ENCODE measurements around the gene PTP4A1. TPM values are rescaled to one million over a fixed set of nuclear protein-coding genes. Genes with fewer than 3 reads are reported as not detected.

The PTP4A1 gene
- total RNA-seq, 2 experiments from 2014 or later, result 86.6 to 87.0 TPM

DNA sequence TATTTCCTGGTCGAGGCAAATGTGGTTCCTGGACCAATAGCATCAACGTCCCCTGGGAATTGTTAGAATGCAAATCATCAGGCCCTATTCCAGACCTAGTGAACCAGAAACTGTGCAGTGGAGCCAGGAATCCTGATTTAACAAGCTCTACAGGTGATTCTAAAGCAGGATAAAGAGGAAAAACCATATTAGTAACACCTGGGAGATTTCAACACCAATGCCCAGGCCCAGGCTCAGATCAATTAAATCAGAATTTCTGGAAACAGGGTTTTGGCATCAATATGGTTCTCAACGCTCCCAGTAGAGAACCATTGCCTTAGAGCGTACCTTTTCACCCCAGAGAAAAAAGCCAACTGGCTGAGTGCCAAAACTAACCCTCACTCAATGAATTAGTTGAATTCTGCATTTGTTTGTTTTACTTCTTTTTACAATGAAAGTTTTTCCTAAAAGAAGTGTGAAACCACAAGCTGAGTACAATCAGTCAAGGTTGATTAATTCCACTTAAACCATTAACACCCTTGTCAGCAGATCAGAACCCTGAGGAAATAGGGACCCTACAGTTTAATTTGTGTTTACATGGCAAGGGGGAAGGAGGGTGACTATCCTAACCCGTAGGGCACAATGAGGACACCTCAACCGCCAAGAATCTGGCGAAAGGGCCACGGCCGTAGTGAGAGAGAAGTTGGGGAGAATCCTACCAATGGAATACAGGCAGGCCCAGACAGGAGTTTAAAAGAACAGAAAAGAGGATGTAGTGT lies 34.9 kb upstream of the PTP4A1 start:
- no peaks in the 10 kb centered on the region for H3K4me1 Mint-ChIP-seq (ENCODE audit: low read depth)
- POLR2A ChIA-PET, result no interaction called here

DNA sequence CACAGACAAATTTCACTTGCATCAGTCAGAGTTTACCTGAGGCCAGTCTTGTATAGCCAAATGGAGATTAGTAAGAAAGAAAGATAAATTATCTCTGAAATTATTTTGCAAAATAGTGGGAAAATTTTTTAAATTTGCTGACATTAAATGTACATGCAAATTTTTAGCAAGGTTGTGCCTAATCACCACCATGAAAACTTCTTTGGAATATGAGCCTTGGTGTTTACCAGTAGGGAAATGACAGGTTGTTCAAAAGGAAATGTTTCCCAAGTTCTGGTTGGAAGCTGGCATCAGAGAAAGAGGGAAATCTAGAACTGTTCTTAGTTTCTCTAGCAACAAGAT lies 34.4 kb upstream of the PTP4A1 start:
- H3K36me3 Mint-ChIP-seq (ENCODE audit: low read depth), result no peaks in the 10 kb centered on the region
- ATAC-seq (no peak), DNase-seq (no peak)
- H3K4me3 Mint-ChIP-seq, result no peak overlapping the region
- POLR2A ChIA-PET, result no interaction called here
- CTCF ChIA-PET, result interaction anchor here (0.7 kb wide), 1 partner anchor 108 kb away, joined by 3 read pairs; no protein-coding TSS in a partner anchor
- no peaks in the 10 kb centered on the region for H3K9me3 Mint-ChIP-seq (ENCODE audit: insufficient read depth)
- H3K27me3 Mint-ChIP-seq (ENCODE audit: low read depth), result peaks cover 23% of the 10 kb centered on the region
- H3K4me1 Mint-ChIP-seq (ENCODE audit: low read depth), result no peaks in the 10 kb centered on the region
- no peak overlapping the region for H3K27ac Mint-ChIP-seq

More for the DNA sequence above, 34.9 kb upstream of the PTP4A1 start:
- ATAC-seq, result no peak
- H3K4me3 Mint-ChIP-seq, result no peak overlapping the region
- CTCF ChIA-PET, result interaction anchor here (0.7 kb wide), 1 partner anchor 108 kb away, joined by 3 read pairs; no protein-coding TSS in a partner anchor
- no peak overlapping the region for H3K27ac Mint-ChIP-seq
- DNase-seq, result no peak
- no peaks in the 10 kb centered on the region for H3K9me3 Mint-ChIP-seq (ENCODE audit: insufficient read depth)
- peaks cover 17% of the 10 kb centered on the region for H3K27me3 Mint-ChIP-seq (ENCODE audit: low read depth)
- peaks cover under 1% of the 10 kb centered on the region for H3K36me3 Mint-ChIP-seq (ENCODE audit: low read depth)

DNA sequence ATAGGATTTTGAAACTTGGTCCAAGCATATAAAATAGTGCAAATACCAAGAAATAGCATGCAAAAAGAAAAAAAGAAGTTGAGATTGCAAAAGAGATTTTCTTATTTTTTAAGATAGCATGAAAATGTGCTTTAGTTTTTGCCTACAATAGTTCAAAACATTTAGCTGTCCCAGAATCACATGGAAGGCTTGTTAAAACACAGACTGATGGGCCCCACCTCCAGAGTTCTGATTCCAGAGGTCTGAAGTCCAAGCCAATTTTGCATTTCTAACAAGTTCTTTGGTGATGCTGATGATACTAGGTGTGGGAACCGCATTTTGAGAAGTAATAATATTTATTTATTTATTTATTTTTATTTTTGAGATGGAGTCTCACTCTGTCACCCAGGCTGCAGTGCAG lies 33.7 kb upstream of the PTP4A1 start:
- DNase-seq, result no peak
- ChIA-PET CTCF (no interaction called here), POLR2A (no interaction called here)
- Mint-ChIP-seq H3K27ac (no peak overlapping the region), H3K9me3 (ENCODE audit: insufficient read depth) (no peaks in the 10 kb centered on the region), H3K27me3 (ENCODE audit: low read depth) (peaks cover 24% of the 10 kb centered on the region), H3K4me1 (ENCODE audit: low read depth) (no peaks in the 10 kb centered on the region), H3K4me3 (no peak overlapping the region), H3K36me3 (ENCODE audit: low read depth) (no peaks in the 10 kb centered on the region)
- no peak for ATAC-seq

DNA sequence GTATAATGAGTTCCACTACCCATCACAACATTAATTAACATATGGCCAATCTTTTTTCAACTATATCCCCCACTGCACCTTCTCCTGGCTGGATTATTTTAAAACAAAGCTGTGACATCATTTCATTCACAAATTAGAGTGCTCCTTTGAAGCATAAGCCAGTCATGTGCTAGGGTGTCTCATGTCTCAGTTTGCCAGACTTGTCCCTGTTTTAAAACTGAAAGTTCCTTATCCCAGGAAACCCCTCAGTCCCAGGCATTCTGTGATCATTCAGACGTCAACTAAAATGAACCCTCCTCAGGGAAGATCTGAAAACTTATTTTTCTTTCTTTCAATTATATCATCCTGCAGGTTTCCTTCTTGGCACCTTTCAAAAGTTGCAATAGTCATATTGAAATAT lies 29.3 kb upstream of the PTP4A1 start:
- CTCF ChIA-PET, result no interaction called here
- Mint-ChIP-seq H3K4me1 (ENCODE audit: low read depth) (no peaks in the 10 kb centered on the region), H3K4me3 (no peak overlapping the region), H3K27ac (no peak overlapping the region), H3K27me3 (ENCODE audit: low read depth) (peaks cover 35% of the 10 kb centered on the region), H3K36me3 (ENCODE audit: low read depth) (no peaks in the 10 kb centered on the region), H3K9me3 (ENCODE audit: insufficient read depth) (no peaks in the 10 kb centered on the region)
- DNase-seq, result no peak
- no peak for ATAC-seq
- POLR2A ChIA-PET, result no interaction called here

DNA sequence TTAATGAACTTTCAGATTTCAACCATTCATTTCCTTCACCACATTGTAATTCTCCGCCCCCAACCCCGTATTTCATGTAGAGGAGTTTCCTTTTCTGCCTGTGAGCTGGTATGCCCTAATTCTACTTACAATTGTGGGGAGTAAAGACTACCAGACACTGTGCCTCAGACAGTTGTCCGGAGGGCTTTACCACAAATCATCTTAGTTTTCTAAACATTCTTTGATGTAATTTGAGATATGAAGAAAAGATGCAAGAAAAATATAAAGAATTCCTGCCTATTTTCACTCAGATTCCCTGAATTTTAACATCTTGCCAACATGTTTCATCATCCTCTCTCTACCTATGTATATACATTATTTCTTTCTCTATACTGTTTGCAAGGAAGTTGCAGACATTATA lies 28.3 kb upstream of the PTP4A1 start:
- no peak for DNase-seq
- Mint-ChIP-seq H3K9me3 (ENCODE audit: insufficient read depth) (no peaks in the 10 kb centered on the region), H3K27me3 (ENCODE audit: low read depth) (peaks cover 38% of the 10 kb centered on the region), H3K4me1 (ENCODE audit: low read depth) (no peaks in the 10 kb centered on the region), H3K4me3 (no peak overlapping the region), H3K36me3 (ENCODE audit: low read depth) (no peaks in the 10 kb centered on the region), H3K27ac (no peak overlapping the region)
- ChIA-PET POLR2A (no interaction called here), CTCF (no interaction called here)
- ATAC-seq, result no peak

DNA sequence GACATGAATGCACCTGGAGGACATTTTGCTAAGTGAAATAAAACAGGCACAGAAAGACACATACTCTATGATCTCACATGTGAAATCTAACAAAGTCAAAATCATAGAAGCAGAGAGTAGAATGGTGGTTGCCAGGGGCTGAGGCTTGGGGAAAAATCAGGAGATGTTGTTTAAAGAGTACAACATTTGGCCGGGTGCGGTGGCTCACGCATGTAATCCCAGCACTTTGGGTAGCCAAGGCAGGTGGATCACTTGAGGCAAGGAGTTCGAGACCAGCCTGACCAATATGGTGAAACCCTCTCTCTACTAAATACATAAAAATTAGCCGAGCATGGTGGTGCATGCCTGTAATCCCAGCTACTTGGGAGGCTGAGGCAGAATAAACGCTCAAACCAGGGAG lies 26.0 kb upstream of the PTP4A1 start:
- no peak overlapping the region for H3K4me3 Mint-ChIP-seq
- H3K9me3 Mint-ChIP-seq (ENCODE audit: insufficient read depth), result no peaks in the 10 kb centered on the region
- no peaks in the 10 kb centered on the region for H3K4me1 Mint-ChIP-seq (ENCODE audit: low read depth)
- CTCF ChIA-PET, result no interaction called here
- H3K27me3 Mint-ChIP-seq (ENCODE audit: low read depth), result peaks cover 30% of the 10 kb centered on the region
- POLR2A ChIA-PET, result no interaction called here
- no peak overlapping the region for H3K27ac Mint-ChIP-seq
- DNase-seq (no peak), ATAC-seq (no peak)
- no peaks in the 10 kb centered on the region for H3K36me3 Mint-ChIP-seq (ENCODE audit: low read depth)

DNA sequence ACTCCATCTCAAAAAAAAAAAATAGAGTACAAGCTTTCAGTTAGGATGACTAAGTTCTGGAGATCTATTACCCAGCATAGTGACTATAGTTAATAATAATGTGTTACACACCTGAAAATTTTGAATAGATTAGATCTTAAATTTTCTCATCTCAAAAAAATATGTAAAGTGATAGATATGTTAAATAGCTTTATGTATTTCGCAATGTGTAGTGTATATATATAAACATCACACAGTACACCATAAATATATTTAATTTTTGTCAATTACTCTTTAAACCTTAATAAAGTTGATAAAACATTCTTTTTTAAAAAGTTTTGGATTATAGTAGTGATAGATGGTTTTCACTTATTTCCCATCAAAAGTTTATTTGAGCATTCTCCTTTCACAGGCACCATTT lies 25.6 kb upstream of the PTP4A1 start:
- Mint-ChIP-seq H3K4me3 (no peak overlapping the region), H3K27ac (no peak overlapping the region), H3K27me3 (ENCODE audit: low read depth) (peaks cover 29% of the 10 kb centered on the region), H3K36me3 (ENCODE audit: low read depth) (no peaks in the 10 kb centered on the region), H3K4me1 (ENCODE audit: low read depth) (no peaks in the 10 kb centered on the region), H3K9me3 (ENCODE audit: insufficient read depth) (no peaks in the 10 kb centered on the region)
- POLR2A ChIA-PET, result no interaction called here
- CTCF ChIA-PET, result no interaction called here
- ATAC-seq, result no peak
- DNase-seq, result no peak

DNA sequence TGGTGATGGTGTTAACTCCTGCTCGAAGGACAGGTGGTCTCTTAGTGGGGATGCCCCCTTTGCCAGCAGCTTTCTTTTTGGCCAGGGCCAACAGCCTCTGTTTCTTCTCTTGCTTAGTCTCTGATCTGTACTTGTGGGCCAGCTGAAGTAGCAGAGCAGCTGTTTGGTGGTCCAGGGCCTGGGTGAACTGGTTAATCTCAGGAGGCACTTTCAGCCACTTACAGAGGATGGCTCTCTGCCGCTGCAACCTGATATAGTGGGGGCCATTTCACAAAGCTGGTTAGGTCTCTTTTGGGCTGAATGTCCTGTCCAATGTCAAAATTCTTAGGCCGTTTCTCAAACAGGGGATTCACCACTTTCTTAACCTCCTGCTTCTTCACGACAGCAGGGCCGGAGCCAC lies 23.2 kb upstream of the PTP4A1 start:
- CTCF ChIA-PET, result no interaction called here
- Mint-ChIP-seq H3K27me3 (ENCODE audit: low read depth) (peaks cover 11% of the 10 kb centered on the region), H3K9me3 (ENCODE audit: insufficient read depth) (no peaks in the 10 kb centered on the region), H3K36me3 (ENCODE audit: low read depth) (no peaks in the 10 kb centered on the region), H3K27ac (no peak overlapping the region), H3K4me3 (no peak overlapping the region), H3K4me1 (ENCODE audit: low read depth) (peaks cover 12% of the 10 kb centered on the region)
- ATAC-seq (no peak), DNase-seq (no peak)
- POLR2A ChIA-PET, result no interaction called here

DNA sequence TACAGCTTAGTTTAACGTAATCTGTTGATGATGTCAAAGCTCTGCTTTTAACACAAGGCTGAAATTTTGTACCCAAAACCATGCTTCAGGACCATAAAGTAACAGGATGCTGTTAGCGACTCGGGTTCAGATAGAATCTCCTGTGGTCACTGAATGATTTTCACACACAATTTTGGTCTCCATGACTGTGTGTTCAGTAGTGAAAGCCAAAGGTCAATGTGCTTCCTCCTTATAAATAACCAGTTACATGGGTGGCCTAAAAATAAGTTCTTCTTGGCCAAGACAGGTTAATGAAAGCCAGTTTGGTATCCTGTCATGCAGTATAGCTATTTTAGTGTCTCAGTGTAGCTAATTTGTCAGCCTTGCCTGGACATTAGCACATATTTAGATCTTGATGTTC lies 19.1 kb upstream of the PTP4A1 start:
- CTCF ChIA-PET, result no interaction called here
- Mint-ChIP-seq H3K4me3 (no peak overlapping the region), H3K9me3 (ENCODE audit: insufficient read depth) (no peaks in the 10 kb centered on the region), H3K27me3 (ENCODE audit: low read depth) (peaks cover 7% of the 10 kb centered on the region), H3K4me1 (ENCODE audit: low read depth) (peaks cover 12% of the 10 kb centered on the region), H3K27ac (no peak overlapping the region), H3K36me3 (ENCODE audit: low read depth) (no peaks in the 10 kb centered on the region)
- no peak for ATAC-seq
- POLR2A ChIA-PET, result no interaction called here
- no peak for DNase-seq

DNA sequence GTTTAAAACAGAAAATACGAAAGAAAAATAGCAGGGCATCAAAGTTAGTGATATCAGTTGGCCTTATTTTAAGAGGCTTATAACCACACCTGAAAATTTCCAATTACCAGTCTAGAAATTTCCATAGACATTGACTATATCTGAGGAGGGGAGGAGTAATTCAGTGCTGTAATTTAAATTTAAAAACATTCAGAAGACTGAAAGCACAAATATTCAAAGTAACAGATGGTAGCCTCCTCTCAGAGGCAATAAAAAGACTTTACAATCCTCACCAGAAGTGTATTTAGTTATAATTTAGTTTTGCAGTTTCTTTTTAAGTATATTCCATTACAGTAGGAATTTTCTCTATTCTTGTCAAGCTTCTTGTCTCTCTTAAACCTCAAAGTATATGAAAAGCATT lies 18.4 kb upstream of the PTP4A1 start:
- H3K9me3 Mint-ChIP-seq (ENCODE audit: insufficient read depth), result no peaks in the 10 kb centered on the region
- no peak overlapping the region for H3K4me3 Mint-ChIP-seq
- H3K4me1 Mint-ChIP-seq (ENCODE audit: low read depth), result peaks cover 12% of the 10 kb centered on the region
- POLR2A ChIA-PET, result interaction anchor here (0.6 kb wide), 1 partner anchor 14 kb away, joined by 3 read pairs; no protein-coding TSS in a partner anchor
- CTCF ChIA-PET, result no interaction called here
- peaks cover 10% of the 10 kb centered on the region for H3K27me3 Mint-ChIP-seq (ENCODE audit: low read depth)
- H3K27ac Mint-ChIP-seq, result no peak overlapping the region
- DNase-seq, result no peak
- no peaks in the 10 kb centered on the region for H3K36me3 Mint-ChIP-seq (ENCODE audit: low read depth)
- ATAC-seq, result no peak

DNA sequence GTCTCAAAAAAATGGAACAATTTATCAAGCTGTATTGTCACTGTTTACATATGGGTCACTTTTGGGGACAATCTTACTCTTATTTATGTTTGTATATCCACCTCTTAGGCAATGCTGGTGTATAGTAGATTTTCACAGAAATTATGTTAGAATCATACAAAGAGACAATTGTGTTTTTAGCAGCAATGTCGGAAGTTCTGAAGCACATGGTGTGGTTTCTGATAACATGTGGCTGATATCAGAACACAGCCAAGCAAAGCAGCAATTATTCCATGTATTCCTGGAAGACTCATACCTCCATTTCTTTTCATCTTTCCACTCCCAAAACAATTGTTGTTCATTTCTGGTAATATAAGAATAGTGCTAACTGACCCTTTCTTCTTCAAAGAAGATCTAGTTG lies 17.5 kb upstream of the PTP4A1 start:
- Mint-ChIP-seq H3K36me3 (ENCODE audit: low read depth) (no peaks in the 10 kb centered on the region), H3K27ac (no peak overlapping the region), H3K4me1 (ENCODE audit: low read depth) (peaks cover 12% of the 10 kb centered on the region), H3K9me3 (ENCODE audit: insufficient read depth) (no peaks in the 10 kb centered on the region), H3K27me3 (ENCODE audit: low read depth) (peaks cover 10% of the 10 kb centered on the region), H3K4me3 (no peak overlapping the region)
- DNase-seq (no peak), ATAC-seq (no peak)
- CTCF ChIA-PET, result no interaction called here
- POLR2A ChIA-PET, result no interaction called here

DNA sequence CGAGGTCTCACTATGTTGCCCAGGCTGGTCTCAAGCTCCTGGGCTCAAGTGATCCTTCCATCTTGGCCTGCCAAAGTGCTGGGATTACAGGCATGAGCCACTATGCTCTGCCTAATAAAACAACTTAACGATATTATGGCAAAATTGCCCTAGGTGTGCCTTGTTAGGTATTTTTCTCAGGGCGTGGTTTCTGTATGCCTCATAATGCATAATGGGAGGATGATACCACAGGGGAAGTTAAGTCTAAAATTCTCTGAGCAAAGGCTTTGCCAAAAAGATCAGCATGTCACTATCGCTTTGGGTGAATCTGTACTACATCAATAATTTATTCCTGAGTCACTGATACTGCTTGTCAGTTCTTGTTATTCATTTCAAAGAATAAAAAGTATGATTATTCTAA lies 15.9 kb upstream of the PTP4A1 start:
- Mint-ChIP-seq H3K4me3 (no peak overlapping the region), H3K27ac (no peak overlapping the region)
- ATAC-seq, result no peak

DNA sequence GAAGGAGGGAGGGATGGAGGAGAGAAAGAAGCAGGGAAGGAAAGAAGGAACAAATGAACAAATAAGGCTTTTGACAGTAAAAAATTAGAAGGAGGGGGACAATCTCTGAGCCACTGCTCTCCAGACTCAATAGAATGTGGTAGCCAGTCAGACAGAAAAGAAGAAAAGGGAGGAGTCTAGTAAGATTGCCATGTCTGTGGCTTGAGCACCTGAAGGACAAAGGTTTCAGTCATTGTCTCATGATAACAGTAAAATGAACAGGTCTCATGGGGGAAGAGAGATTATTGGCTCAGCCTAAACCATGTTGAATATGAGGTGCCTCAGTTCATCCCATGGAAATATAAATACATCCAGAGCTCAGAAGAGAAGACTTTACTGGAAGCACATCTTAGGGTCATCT lies 14.0 kb upstream of the PTP4A1 start:
- POLR2A ChIA-PET, result no interaction called here
- CTCF ChIA-PET, result no interaction called here
- Mint-ChIP-seq H3K4me3 (no peak overlapping the region), H3K36me3 (ENCODE audit: low read depth) (no peaks in the 10 kb centered on the region), H3K27ac (no peak overlapping the region), H3K27me3 (ENCODE audit: low read depth) (peaks cover 15% of the 10 kb centered on the region), H3K9me3 (ENCODE audit: insufficient read depth) (no peaks in the 10 kb centered on the region), H3K4me1 (ENCODE audit: low read depth) (peaks cover 6% of the 10 kb centered on the region)
- DNase-seq, result no peak
- ATAC-seq, result no peak

More for the DNA sequence above, 15.9 kb upstream of the PTP4A1 start:
- no peak for DNase-seq
- peaks cover 14% of the 10 kb centered on the region for H3K27me3 Mint-ChIP-seq (ENCODE audit: low read depth)
- peaks cover 12% of the 10 kb centered on the region for H3K4me1 Mint-ChIP-seq (ENCODE audit: low read depth)
- CTCF ChIA-PET, result no interaction called here
- no peaks in the 10 kb centered on the region for H3K9me3 Mint-ChIP-seq (ENCODE audit: insufficient read depth)
- POLR2A ChIA-PET, result no interaction called here
- no peaks in the 10 kb centered on the region for H3K36me3 Mint-ChIP-seq (ENCODE audit: low read depth)
